Smooth muscle cell (in vitro differentiated cells): ENCODE results near the gene ZNF518B. TPM values are rescaled to one million over a fixed set of nuclear protein-coding genes. Genes with fewer than 3 reads are reported as not detected.

ENCODE experiments used
- DNase-seq: peaks from one replicate; lab custom pipeline; 2025; ENCODE audit not compliant: unreplicated experiment; lab: John Stamatoyannopoulos, UW
- H2AFZ ChIP-seq: fragments of 200-600 bp; sonication (generic); 2 replicates; pipeline ENCODE4 v1.6.0; 2016; ENCODE audit warnings: antibody characterized with exemption, low read depth, mild to moderate bottlenecking
- H3F3A ChIP-seq: fragments of 200-600 bp; sonication (generic); 2 replicates; pipeline ENCODE4 v1.6.0; 2017; ENCODE audit warnings: antibody characterized with exemption, low read depth
- H3K27ac ChIP-seq: fragments of 200-600 bp; sonication (generic); 2 replicates; pipeline ENCODE4 v1.5.1; 2016; ENCODE audit warnings: low read depth, mild to moderate bottlenecking
- H3K27me3 ChIP-seq: fragments of 200-600 bp; sonication (generic); 2 replicates; pipeline ENCODE4 v1.6.1; 2016; ENCODE audit warnings: low read depth, mild to moderate bottlenecking
- H3K36me3 ChIP-seq: fragments of 200-600 bp; sonication (generic); 2 replicates; pipeline ENCODE4 v1.5.1; 2016; ENCODE audit warnings: low read depth
- H3K4me1 ChIP-seq: fragments of 200-600 bp; sonication (generic); 2 replicates; pipeline ENCODE4 v1.5.1; 2016; ENCODE audit warnings: low read depth
- H3K4me2 ChIP-seq: fragments of 200-600 bp; sonication (generic); 2 replicates; pipeline ENCODE4 v1.6.0; 2016; ENCODE audit warnings: mild to moderate bottlenecking
- H3K4me3 ChIP-seq: fragments of 200-600 bp; sonication (generic); 2 replicates; pipeline ENCODE4 v1.5.1; 2016; ENCODE audit warnings: mild to moderate bottlenecking
- H3K79me2 ChIP-seq: fragments of 200-600 bp; sonication (generic); 2 replicates; pipeline ENCODE4 v1.6.0; 2016; ENCODE audit warnings: low read depth, mild to moderate bottlenecking
- H3K9ac ChIP-seq: fragments of 200-600 bp; sonication (generic); 2 replicates; pipeline ENCODE4 v1.6.0; 2016; ENCODE audit warnings: low read depth
- H3K9me3 ChIP-seq: fragments of 200-600 bp; sonication (generic); replicated peaks from 2 replicates; pipeline ENCODE4 v1.5.1; 2016; ENCODE audit warnings: low read depth
- H4K20me1 ChIP-seq: fragments of 200-600 bp; sonication (generic); 2 replicates; pipeline ENCODE4 v1.6.0; 2016; ENCODE audit warnings: low read depth
- WGBS: methylation state at CpG from one replicate; pipeline ENCODE4 v1.1.7; 2016; ENCODE audit warnings: low lambda C conversion rate; 5-methylcytosine and 5-hydroxymethylcytosine counted together
- polyA plus RNA-seq: library from polyadenylated mRNA; unstranded; fragments of >200 nt; fragmentation: Nextera tagmentation; extraction: Ambion mirVana; gene quantifications from 2 replicates; pipeline ENCODE4 v1.2.1, GENCODE V29; 2016
- total RNA-seq: library from RNA; depleted of rRNA; stranded (reverse); fragments of >200 nt; gene quantifications from 2 replicates; pipeline ENCODE4 v1.2.3, GENCODE V29; 2014
- TF ChIP-seq, protein P1 (sequence below): fragments of 200-600 bp; sonication (generic); IDR thresholded peaks from 2 replicates; pipeline ENCODE4 v1.5.1; 2017; ENCODE audit warnings: borderline replicate concordance, mild to moderate bottlenecking, antibody characterized with exemption; ENCODE audit not compliant: insufficient read depth, poor library complexity, severe bottlenecking

ZNF518B gene
- total and polyA plus RNA-seq, 2 experiments from 2014 or later: 14.1 to 119 TPM

DNA sequence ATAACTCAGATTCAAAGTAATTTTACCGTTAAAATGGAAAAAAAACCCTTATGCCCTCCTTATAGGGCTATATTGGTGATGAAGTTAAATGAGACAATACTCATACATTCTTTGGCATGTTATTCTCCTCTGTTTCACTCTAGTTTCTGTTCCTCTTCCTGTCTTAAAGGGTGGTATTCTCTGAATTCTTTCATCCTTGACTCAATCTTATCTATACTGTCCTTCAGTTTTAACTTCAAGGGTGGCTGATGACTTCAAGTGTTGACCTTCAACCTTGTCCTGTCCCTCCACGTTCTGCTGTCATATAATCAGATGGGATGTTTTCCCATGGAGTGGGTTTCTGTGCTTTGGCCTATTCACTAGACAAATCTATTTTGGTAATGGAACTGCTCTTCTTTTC is 44.0 kb downstream of the ZNF518B start:
- no peak overlapping the region for H2AFZ ChIP-seq
- TF ChIP-seq, protein P1, sequence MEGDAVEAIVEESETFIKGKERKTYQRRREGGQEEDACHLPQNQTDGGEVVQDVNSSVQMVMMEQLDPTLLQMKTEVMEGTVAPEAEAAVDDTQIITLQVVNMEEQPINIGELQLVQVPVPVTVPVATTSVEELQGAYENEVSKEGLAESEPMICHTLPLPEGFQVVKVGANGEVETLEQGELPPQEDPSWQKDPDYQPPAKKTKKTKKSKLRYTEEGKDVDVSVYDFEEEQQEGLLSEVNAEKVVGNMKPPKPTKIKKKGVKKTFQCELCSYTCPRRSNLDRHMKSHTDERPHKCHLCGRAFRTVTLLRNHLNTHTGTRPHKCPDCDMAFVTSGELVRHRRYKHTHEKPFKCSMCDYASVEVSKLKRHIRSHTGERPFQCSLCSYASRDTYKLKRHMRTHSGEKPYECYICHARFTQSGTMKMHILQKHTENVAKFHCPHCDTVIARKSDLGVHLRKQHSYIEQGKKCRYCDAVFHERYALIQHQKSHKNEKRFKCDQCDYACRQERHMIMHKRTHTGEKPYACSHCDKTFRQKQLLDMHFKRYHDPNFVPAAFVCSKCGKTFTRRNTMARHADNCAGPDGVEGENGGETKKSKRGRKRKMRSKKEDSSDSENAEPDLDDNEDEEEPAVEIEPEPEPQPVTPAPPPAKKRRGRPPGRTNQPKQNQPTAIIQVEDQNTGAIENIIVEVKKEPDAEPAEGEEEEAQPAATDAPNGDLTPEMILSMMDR: no peak
- no peaks in the 10 kb centered on the region for H4K20me1 ChIP-seq
- H3K27me3 ChIP-seq: no peaks in the 10 kb centered on the region
- no peaks in the 10 kb centered on the region for H3K79me2 ChIP-seq
- WGBS: 64% methylated on average over 2 of the region's 2 CpGs
- H3F3A ChIP-seq: peaks cover 2% of the 10 kb centered on the region
- H3K27ac ChIP-seq: no peak overlapping the region
- no peak overlapping the region for H3K4me2 ChIP-seq
- H3K4me3 ChIP-seq: no peak overlapping the region
- H3K9ac ChIP-seq: no peak overlapping the region
- no peaks in the 10 kb centered on the region for H3K36me3 ChIP-seq
- no peaks in the 10 kb centered on the region for H3K9me3 ChIP-seq
- no peaks in the 10 kb centered on the region for H3K4me1 ChIP-seq
- DNase-seq: no peak

DNA sequence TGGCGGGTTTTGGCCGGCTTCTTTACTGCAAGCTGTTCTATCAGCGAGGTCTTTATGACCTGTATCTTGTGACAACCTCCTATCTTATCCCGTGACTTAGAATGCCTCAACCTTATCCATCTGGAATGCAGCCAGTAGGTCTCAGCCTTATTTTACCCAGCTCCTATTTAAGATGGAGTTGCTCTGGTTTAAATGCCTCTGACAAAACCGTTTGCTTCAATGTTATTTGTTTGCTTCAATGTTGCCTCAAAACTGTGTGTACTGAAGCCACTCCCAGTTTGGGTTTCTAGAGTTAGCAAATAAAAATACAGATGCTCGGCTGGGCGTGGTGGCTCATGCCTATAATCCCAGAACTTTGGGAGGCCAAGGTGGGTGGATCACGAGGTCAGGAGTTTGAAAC is 51.6 kb downstream of the ZNF518B start:
- H3K4me1 ChIP-seq: no peaks in the 10 kb centered on the region
- H4K20me1 ChIP-seq: no peaks in the 10 kb centered on the region
- DNase-seq: no peak
- no peak overlapping the region for H3K9ac ChIP-seq
- no peaks in the 10 kb centered on the region for H3K36me3 ChIP-seq
- WGBS: 76% methylated on average over 8 of the region's 8 CpGs
- H3K4me2 ChIP-seq: no peak overlapping the region
- TF ChIP-seq, protein P1: no peak
- no peaks in the 10 kb centered on the region for H3K79me2 ChIP-seq
- H3K4me3 ChIP-seq: no peak overlapping the region
- H3F3A ChIP-seq: no peaks in the 10 kb centered on the region
- H2AFZ ChIP-seq: no peak overlapping the region
- no peak overlapping the region for H3K27ac ChIP-seq
- no peaks in the 10 kb centered on the region for H3K9me3 ChIP-seq
- no peaks in the 10 kb centered on the region for H3K27me3 ChIP-seq

DNA sequence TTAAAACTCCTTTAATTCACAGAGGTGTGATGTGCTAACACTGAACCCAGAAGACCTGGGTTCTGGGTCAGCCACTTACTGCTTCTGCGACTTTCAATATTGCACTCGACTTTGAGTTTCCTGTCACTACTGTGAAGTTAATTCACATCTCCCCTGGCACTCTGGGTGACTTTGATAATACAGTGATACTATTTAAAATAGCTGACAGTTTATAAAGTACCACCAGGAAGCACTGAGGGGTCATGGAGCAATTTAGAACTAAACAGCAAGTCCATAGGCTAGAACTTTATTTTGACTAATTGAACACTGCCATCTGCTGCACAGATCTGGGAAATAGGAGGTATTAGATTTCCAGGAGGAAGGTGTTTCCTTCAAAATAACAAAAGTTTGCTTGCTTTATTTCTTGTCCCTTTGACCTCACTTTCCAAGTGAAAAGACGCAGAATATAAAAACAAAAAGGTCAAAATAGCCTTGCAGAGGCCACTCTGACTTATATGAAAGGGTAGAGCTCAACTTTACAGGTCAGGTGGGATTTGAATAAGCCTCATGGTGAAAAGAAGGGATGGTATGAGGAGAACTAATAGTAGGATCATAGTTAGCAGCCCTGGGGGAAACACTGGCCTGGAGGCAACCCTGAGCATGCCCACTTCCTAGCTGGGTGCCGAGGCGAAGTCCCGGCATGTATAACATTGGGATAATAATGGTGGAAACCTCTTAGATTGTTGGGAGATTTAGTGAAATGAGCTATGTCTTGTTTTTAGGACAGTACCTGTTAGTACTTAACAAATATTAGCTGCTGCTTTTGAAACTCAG is 53.4 kb downstream of the ZNF518B start:
- H3K4me1 ChIP-seq: no peaks in the 10 kb centered on the region

More for the DNA sequence above, 53.4 kb downstream of the ZNF518B start:
- H3K4me2 ChIP-seq: no peak overlapping the region
- TF ChIP-seq, protein P1: peak; percentile 61
- H3K79me2 ChIP-seq: no peaks in the 10 kb centered on the region
- WGBS: 73% methylated on average over 6 of the region's 6 CpGs
- no peak for DNase-seq
- no peaks in the 10 kb centered on the region for H3K9me3 ChIP-seq
- H3K27me3 ChIP-seq: no peaks in the 10 kb centered on the region
- no peaks in the 10 kb centered on the region for H4K20me1 ChIP-seq
- no peak overlapping the region for H3K27ac ChIP-seq
- H3F3A ChIP-seq: no peaks in the 10 kb centered on the region
- H2AFZ ChIP-seq: no peak overlapping the region
- H3K36me3 ChIP-seq: no peaks in the 10 kb centered on the region
- no peak overlapping the region for H3K4me3 ChIP-seq
- H3K9ac ChIP-seq: no peak overlapping the region
